Spleen (tissue), 7 donors: ENCODE measurements around the gene RGS16.

ENCODE experiments used
- CTCF ChIP-seq, 11 experiments: fragments of 200-600 bp in 7 of 11; fragments of 450-650 bp in 4 of 11; sonication (generic) in 4 of 11; IDR thresholded peaks in 8 of 11; conservative IDR thresholded peaks in 3 of 11; 1 replicate in 7 of 11; 2 replicates in 4 of 11; pipeline versions ENCODE4 v1.4.0 to v1.8.0; 2016 to 2021; ENCODE audit warnings: antibody characterized with exemption in 11 of 11, inconsistent platforms in 4 of 11, mild to moderate bottlenecking in 1 of 11
- POLR2A ChIP-seq, 3 donors: fragments of 450-650 bp; IDR thresholded peaks; one replicate each; pipeline ENCODE4 v1.5.1; 2017; ENCODE audit warnings: antibody characterized with exemption in 3 of 3, mild to moderate bottlenecking in 1 of 3
- donor health status: DM: no; HTN: no; CAD: no; lungs with moderate emphysema.
- donor health status: DM: no; HTN: no; CAD: no.
- donor health status: DM: no; HTN: no; CAD: no.

DNA sequence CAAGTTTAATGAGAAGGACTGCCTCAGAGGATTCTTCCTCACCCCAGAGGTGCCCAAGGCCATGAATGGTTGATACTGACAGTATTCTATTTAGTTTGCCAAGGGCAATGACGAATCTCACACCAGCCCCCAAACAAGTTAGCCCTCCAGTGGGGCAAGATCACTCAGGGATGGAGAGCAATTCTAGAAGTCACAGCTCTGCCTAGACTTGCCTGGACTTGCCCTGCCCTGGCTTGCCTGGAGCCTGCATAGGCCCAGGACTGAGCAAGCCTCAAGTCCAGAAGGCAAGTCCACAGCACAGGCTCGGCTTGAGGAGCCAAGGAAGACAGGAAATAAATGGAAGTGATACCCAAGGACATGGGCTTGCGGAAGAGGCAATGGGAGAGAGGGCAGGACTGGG lies 39.5 kb upstream of the RGS16 start:
- no peak for TF ChIP-seq CTCF (IDR thresholded peaks at IDR 0.05 in 8 of 11, conservative IDR thresholded peaks at IDR 0.05 in 3 of 11)
- no peak for TF ChIP-seq POLR2A (IDR thresholded peaks at IDR 0.05)
